Fibroblast of pulmonary artery (primary cell): ENCODE data around the gene SLC26A4.

ENCODE experiments used
- DNase-seq: peaks from one replicate; pipeline ENCODE4 v3.0.0-alpha.2; 2010; ENCODE audit warnings: low read depth
- H3K4me3 ChIP-seq: replicated peaks from 2 replicates; pipeline ENCODE4 v1.5.1; 2011; ENCODE audit warnings: low read depth, mild to moderate bottlenecking, control low read depth, low read length, moderate library complexity
- TF ChIP-seq, protein P1 (sequence below): IDR thresholded peaks from 2 replicates; pipeline ENCODE4 v1.5.1; 2011; ENCODE audit warnings: mild to moderate bottlenecking, control low read depth, low read length, inconsistent platforms; ENCODE audit errors: missing control alignments

The SLC26A4 gene

DNA sequence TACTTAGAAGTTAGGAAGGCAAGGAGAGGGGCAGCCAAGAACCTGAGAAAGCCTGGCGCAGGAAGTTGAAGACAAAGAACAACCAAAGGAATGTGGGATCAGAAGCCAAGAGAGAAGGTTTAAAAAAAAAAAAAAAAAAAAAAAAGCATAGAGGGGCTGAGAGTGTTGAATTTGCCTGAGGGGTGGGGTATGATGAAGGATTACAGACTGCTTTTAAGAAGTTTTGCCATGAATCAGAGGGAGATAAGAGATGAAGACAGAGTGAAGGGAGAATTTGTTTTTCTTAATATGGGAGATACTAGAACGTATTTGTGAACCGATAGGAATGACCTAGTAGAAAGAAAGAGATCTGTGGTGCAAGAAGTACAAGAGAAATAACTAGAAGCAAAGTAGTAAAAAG lies 6.7 kb downstream of the SLC26A4 start:
- TF ChIP-seq, protein P1, sequence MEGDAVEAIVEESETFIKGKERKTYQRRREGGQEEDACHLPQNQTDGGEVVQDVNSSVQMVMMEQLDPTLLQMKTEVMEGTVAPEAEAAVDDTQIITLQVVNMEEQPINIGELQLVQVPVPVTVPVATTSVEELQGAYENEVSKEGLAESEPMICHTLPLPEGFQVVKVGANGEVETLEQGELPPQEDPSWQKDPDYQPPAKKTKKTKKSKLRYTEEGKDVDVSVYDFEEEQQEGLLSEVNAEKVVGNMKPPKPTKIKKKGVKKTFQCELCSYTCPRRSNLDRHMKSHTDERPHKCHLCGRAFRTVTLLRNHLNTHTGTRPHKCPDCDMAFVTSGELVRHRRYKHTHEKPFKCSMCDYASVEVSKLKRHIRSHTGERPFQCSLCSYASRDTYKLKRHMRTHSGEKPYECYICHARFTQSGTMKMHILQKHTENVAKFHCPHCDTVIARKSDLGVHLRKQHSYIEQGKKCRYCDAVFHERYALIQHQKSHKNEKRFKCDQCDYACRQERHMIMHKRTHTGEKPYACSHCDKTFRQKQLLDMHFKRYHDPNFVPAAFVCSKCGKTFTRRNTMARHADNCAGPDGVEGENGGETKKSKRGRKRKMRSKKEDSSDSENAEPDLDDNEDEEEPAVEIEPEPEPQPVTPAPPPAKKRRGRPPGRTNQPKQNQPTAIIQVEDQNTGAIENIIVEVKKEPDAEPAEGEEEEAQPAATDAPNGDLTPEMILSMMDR, result no peak

DNA sequence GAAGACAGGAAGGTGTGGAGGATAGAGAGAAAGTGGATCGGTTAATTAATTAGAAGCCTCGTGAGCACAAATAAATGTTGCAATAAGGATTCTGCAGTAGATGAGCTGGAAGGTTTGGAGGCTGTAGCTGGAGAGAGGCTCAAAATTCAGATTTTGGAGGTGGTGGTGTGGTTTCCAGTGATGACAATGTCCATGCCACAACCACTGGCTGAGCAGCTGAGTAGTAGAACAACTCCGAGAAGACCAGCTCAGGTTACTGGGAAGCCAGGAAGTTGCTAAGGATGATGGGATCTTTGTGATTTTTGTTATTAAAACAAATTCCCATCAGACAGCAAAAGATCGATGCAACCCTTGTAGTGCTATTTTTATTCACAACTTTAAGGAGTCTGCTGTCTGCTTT lies 7.7 kb downstream of the SLC26A4 start:
- no peak for DNase-seq
- no peak overlapping the region for H3K4me3 ChIP-seq
- TF ChIP-seq, protein P1, result no peak

More for the DNA sequence above, 6.7 kb downstream of the SLC26A4 start:
- no peak overlapping the region for H3K4me3 ChIP-seq
- peak; percentile 29 for DNase-seq

DNA sequence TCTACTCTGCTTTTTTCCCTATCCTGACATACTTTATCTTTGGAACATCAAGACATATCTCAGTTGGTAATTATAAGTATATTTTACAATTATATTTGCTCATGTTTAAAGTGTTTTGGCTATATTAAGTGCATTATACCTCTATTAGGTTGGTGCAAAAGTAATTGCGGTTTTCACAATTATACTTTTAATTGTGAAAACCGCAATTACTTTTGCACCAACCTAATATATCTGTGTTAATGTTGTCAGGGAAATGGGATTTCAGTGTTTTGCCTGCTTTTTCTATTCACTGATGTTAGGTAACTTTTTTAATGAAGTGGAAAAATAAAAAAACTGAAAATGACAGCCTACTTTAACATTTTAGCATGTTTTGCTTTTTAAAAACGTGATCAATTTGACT lies 11.6 kb downstream of the SLC26A4 start:
- no peak for DNase-seq
- TF ChIP-seq, protein P1, result no peak
- H3K4me3 ChIP-seq, result no peak overlapping the region

DNA sequence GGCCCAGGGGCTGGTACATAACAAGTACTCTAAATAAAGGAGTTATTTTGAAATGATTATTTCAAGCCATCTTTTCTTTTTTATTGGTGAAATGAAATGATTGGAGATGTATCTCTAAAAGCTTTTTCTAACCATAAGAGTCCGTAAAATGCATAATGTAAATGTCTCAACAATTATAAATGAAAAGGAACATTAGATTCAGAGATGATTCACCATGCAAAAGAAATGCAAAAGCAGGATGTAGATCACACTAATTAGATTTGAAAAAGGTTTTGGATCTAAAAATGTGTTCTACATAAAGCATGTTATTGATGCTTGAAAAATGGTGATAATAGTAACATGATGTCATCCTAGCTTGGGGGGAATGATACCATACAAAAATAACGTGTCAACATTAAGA lies 15.6 kb downstream of the SLC26A4 start:
- no peak overlapping the region for H3K4me3 ChIP-seq
- TF ChIP-seq, protein P1, result no peak

DNA sequence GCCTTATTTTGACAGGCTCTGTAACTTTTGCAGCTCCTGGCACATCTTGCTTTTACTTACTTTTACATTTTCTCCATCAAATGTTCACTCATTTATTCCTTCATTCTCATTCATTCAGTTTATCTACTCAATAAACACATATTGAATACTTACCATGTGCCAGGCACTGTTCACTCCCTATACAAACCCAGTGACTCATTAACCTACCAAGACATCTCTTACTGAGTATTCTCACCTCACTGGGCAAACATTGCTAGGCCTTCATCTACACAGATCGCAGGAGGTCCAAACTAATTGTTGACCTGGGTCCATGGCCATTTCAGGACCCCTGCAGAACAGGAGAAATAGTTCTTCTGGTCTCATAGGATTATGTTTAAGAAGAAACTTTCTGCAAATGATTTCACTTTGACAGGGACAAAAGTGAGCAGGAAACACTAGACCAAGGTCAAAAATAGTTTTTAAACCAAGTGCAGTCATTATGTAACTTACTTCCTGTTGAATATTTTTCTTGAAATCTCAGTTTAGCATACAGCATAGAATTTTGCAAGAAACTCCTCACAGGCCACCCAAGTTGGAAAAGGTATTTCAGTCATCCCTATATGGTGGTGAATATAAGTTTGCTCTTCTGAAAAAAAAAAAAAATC lies 17.6 kb downstream of the SLC26A4 start:
- no peak for DNase-seq
- TF ChIP-seq, protein P1, result no peak
- no peak overlapping the region for H3K4me3 ChIP-seq

More for the DNA sequence above, 15.6 kb downstream of the SLC26A4 start:
- DNase-seq, result no peak

DNA sequence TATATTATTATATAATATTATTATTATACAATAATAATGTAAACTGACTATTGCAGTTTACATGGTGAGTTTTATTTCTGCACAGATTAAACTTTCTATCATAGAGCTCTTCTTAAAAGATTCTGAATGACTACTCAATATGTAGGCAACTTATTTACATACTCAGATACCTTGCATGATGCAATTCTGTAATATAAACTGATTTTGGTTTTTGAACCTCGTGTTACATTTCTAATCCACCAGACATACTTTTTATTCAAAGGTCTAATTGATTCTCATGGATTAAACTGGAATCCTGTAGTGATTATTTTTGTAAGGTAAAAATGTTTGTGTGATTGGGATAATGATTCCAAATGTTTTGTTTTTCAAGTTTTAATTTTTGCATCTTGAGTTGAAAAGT lies 19.9 kb downstream of the SLC26A4 start:
- no peak overlapping the region for H3K4me3 ChIP-seq
- no peak for DNase-seq
- TF ChIP-seq, protein P1, result no peak

DNA sequence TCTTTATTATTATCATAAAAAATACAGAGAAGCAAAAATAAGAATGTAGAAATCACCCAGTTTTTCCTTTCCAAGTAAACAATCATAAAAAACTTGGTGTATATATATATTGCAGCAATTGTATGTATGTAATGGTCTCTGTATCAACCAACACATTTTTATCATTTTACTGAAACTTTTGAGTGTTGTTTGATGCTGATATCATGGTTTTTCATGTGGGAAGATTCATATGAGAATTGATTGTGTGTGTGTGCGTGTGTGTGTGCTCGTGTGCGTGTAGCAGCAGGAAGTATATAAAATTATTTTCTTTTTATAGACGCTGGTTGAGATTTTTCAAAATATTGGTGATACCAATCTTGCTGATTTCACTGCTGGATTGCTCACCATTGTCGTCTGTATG lies 22.3 kb downstream of the SLC26A4 start:
- no peak overlapping the region for H3K4me3 ChIP-seq
- no peak for DNase-seq
- TF ChIP-seq, protein P1, result no peak
